GM21381 (cell line): ENCODE data around the gene ORC4.
"Not testable (repeated sequence)": the region's sequence is repeated elsewhere in the genome, so short reads cannot be mapped to it uniquely, and the experiment has no call there.

Experiments
- ATAC-seq: cut with Tn5 transposase; IDR thresholded peaks from one replicate; pipeline ENCODE4 v1.9.1; 2021; ENCODE audit warnings: mild to moderate bottlenecking, moderate library complexity; ENCODE audit not compliant: unreplicated experiment

Gene ORC4

DNA sequence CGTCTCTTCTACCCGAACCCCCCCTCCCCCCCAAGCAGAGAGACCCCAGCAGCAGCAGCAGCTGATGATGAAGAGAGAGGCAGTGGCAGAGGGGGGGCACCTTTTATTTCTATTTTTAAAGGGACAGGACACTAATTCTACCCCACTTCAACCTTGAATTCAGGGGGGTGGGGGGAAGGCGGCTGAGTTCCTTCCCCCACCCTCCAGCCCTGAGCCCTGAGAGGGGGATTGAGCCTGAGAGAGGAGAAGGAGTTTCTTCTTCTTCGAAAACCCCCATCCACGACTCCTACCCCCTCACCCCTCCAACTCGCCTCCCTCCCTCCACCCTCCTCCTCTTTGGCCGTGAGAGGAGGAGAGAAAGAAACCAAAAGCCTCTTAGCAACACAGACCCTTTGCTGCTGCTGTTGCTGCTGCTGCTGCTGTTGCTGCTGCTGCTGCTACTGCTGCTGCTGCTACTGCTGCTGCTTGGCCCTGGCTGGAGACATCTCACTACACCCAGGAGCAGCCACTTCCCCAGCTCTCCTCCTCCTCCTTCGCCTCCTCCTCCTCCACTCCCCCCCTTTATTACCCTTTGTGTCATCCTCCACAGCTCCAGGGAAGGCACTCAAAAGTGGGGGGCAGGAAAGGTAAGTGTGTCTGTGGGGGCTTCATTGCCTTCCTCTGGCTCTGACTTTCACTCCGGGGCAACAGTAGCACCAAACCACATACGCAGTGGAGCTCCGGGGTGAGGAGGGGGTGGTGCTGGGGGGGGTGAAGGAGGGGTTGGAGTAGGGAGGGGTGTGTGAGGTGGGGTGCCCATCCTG lies 723 bp upstream of the ORC4 start, which contains the start of gene MBD5:
Gene MBD5 (plus strand): TSS at position 33 of the 803 bp plus-strand sequence.
- ATAC-seq: peak; percentile 30

DNA sequence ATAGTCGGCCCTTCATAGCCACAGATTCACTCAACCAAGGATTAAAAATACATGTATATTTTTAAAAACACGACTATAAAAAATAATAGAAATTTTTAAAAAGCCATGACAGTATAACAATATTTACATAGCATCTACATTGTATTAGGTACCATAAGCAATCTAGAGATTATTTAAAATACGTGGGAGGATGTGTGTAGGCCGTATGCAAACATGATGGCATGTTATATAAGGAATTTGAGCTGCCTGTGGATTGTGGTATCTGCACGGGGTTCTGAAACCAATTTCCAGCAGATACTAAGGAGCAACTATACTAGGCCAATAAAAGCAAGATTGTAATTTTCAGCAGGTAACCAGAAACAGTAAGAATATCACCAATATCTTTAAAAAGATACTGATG lies 5.9 kb downstream of the ORC4 start:
- no peak for ATAC-seq

- ATAC-seq: no peak
These were observed 6.7 kb downstream of the ORC4 start for GRCh38 chr2:148013876-148014275.

DNA sequence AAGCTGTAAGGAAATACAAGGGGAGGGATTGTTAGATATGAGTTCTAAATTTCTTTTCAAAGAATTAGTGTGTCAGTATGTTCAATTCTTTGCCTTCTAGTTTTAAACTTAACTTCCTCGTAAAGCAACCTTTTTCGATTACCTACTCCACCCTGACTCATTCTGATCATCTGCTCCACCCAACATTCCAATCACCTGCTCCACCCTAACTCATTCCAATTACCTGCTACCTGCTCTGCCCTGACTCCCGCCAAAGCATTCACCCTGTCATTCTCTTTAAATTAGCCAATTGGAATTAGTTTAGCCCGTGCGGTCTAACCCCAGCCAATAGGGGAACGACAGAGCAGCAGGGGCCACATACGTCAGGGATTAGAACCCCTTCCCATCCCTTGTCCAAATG lies 12.1 kb downstream of the ORC4 start:
- not testable (repeated sequence) for ATAC-seq

GRCh38 chr2:148007219-148007900 lies 13.2 kb downstream of the ORC4 start:
- no peak for ATAC-seq

- no peak for ATAC-seq
These were observed 14.1 kb downstream of the ORC4 start for GRCh38 chr2:148006249-148007007.

DNA sequence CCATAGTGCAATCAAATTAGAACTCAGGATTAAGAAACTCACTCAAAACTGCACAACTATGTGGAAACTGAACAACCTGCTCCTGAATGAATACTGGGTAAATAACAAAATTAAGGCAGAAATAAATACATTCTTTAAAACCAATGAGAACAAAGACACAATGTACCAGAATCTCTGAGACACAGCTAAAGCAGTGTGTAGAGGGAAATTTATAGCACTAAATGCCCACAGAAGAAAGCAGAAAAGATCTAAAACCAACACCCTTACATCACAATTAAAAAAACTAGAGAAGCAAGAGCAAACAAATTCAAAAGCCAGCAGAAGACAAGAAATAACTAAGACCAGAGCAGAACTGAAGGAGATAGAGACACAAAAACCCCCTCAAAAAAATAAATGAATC lies 18.1 kb downstream of the ORC4 start:
- not testable (repeated sequence) for ATAC-seq

DNA sequence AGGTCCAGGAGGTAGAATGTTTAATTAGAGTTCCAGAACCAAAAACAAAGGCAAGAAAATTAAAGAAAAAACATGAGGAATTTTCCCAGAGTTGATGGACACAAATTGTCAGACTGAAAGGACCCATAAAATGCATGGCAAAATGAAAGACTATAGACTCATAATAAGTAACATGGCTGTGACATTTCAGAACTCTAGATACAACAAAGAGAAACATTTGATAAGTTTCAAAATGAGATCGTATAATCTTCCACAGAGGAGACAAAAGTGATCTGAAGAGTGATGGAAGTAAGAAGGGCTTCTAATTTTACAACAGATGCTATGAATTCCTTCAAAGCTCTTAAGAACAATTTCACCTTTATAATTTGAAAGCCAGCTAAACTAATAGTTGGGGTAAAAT lies 20.4 kb downstream of the ORC4 start:
- ATAC-seq: no peak

GRCh38 chr2:147999126-147999525 lies 21.4 kb downstream of the ORC4 start:
- ATAC-seq: no peak

DNA sequence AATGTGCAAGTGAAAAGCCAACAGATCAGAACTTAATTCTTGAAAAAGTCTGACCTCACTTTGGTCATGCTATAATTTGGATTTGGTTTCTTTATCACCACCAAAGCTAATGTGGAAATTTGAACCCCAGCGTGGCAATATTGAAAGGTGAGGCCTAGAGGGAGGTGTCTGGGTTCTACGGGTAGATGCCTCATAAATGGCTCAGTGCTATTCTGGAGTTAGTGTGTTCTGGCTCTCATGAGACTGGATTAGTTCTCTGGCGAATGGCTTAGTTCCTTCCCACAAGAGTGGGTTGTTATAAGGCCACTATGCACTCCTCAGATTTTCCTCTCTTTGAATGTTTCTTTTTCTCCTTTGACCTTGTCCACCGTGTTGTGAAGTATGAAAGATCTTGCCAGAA lies 22.3 kb downstream of the ORC4 start:
- no peak for ATAC-seq

DNA sequence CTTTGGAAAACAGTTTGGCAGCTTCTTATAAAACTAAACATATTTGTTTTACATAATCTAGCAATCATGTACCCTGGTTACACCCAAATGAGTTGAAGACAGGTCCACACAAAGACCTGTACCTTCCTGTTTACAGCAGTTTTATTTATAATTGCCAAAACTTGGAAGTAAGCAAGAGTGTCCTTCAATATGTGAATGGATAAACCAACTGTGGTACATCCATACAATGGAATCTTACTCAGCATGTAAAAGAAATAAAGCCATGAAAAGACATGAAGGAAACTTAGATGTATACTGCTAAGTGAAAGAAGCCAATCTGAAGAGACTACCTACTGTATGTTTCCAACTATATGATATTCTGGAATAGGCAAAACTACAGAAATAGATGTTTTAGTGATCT lies 23.7 kb downstream of the ORC4 start:
- ATAC-seq: no peak

DNA sequence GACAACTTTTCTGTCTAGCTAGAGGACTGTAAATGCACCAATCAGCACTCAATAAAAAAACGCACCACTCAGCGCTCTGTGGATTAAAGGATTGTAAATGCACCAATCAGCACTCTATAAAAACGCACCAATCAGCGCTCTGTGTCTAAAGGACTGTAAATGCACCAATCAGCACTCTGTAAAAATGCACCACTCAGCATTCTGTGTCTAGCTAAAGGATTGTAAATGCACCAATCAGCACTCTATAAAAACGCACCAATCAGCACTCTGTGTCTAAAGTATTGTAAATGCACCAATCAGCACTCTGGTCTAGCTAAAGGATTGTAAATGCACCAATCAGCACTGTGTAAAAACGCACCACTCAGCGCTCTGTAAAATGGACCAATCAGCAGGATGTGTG lies 25.6 kb downstream of the ORC4 start:
- ATAC-seq: not testable (repeated sequence)

DNA sequence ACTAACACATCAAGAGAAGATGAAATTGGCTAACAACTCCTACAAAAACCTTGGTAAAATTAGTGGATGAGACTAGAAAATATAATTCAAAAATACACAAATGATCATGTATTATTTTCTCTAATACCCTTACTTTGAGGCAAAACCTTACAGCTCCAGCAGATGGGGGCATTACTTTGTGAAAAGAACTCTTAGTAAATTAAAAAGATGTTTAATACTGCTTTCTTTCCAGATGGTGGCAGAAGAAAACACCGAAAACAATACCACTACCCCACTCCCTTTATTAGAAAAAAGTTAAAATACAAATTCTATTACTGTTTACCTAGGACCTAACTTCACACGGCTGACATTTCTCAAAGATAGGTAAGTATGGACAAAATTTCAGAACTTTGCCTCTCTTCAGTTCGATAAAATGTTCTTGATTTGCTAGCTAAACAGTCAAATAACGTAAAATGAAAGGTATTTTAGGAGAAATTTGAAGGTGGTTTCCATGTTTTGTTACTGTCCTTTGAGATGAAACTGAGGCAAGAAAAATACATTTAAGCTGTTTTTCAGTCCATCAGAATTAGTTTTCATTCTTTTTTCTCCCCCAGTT lies 30.6 kb downstream of the ORC4 start:
- ATAC-seq: peak; percentile 69

DNA sequence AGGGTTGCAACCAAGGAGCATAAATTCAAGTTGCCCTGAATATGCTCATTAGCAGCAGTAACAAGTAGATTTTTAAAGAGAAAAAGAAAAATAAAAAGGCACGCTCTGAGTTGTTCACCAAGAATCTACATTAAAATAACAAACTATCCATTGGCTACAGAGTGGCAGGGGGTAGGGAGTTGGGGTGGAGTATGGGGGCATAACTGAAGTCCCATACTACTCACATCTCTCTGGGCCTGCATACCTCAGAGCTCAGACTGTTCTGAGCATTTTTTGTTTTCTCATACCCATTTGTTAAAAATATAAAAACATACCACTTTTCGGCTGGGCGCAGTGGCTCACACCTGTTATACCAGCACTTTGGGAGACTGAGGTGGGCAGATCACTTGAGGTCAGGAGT lies 31.4 kb downstream of the ORC4 start:
- ATAC-seq: no peak

DNA sequence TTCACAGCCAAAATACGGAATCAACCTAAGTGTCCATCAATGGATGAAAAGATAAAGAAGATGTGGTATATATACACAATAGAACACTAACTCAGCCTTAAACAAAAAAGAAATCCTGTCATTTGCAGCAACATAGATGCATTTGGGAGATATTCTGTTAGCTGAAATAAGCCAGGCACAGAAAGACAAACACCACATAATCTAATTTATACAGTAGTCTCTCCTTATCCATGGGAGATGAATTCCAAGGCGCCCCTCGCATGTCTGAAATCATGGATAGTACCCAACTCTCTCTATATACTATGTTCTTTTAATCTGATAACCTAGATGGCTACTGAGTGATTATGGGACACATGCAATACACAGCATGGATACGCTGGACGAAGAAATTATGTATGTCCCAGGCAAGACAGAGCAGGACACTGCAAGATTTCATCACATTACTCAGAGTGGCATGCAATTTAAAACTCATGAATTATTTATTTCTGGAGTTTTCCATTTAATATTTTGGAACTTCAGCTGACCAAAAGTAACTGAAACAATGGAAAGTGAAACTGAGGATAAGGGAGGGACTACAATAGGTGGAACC lies 39.5 kb downstream of the ORC4 start:
- no peak for ATAC-seq

DNA sequence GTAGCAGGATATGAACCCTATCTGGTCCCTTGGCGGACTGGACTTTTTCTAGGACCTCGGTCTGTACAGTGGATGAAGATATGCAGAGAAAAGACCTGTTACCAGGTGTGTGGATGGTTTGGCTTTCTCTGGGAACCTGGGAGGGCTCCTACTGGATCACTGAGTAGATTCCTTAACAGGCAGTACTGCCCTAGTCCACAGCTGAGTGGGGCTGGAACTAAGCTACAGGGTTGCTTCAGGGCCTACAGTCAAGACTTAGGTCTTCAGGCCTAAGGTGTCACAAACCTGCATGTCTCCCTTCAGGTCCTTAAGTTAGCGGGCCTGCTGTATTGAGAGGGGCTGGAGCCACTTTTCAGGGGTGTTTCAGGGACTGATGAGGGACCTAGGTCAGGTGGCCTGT lies 42.9 kb downstream of the ORC4 start:
- ATAC-seq: no peak

- ATAC-seq: no peak
These were observed 44.4 kb downstream of the ORC4 start for GRCh38 chr2:147976102-147976501.

DNA sequence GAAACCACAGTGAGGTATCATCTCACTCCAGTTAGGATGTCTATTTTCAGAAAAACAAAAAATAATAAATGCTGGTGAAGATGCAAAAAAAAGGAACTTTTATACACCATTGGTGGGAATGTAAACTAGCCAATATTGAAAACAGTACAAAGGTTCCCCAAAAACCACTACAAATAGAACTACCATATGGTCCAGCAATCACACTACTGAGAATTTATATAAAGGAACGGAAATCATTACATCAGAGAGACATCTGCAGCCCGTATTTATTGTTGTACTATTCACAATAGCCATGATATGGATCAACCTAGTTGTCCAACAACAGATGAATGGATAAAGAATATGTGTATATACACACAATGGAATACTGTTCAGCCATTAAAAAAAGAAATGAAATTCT lies 52.0 kb downstream of the ORC4 start:
- no peak for ATAC-seq

- ATAC-seq: no peak
These were observed 68.4 kb downstream of the ORC4 start for GRCh38 chr2:147952118-147952517.

GRCh38 chr2:147945660-147946059 lies 74.9 kb downstream of the ORC4 start:
- no peak for ATAC-seq

- no peak for ATAC-seq
These were observed 81.2 kb downstream of the ORC4 start for GRCh38 chr2:147939313-147939712.
